DOHH2 (cell line): ENCODE measurements around the gene EPHB4.

ENCODE experiments used
- H3F3A ChIP-seq: fragments of 200-600 bp; sonication (generic), shearing (Covaris generic); 2 replicates; pipeline ENCODE4 v1.6.0; 2016; ENCODE audit warnings: antibody characterized with exemption, mild to moderate bottlenecking; ENCODE audit not compliant: control insufficient read depth, insufficient read depth
- H3K27ac ChIP-seq: fragments of 200-600 bp; sonication (generic); 2 replicates; pipeline ENCODE4 v1.5.1; 2014; ENCODE audit warnings: low read depth, mild to moderate bottlenecking, low read length, moderate library complexity
- H3K27me3 ChIP-seq: fragments of 200-600 bp; sonication (generic); 2 replicates; pipeline ENCODE4 v1.6.1; 2014; ENCODE audit warnings: mild to moderate bottlenecking, low read length, mixed read lengths; ENCODE audit not compliant: control insufficient read depth
- H3K36me3 ChIP-seq: fragments of 200-600 bp; sonication (generic); 2 replicates; pipeline ENCODE4 v1.6.1; 2014; ENCODE audit warnings: mild to moderate bottlenecking, low read length, moderate library complexity, mixed read lengths; ENCODE audit not compliant: control insufficient read depth
- H3K4me1 ChIP-seq: fragments of 200-600 bp; sonication (generic); 2 replicates; pipeline ENCODE4 v1.6.1; 2014; ENCODE audit warnings: mild to moderate bottlenecking, low read length, mixed read lengths; ENCODE audit not compliant: control insufficient read depth
- H3K4me2 ChIP-seq: fragments of 200-600 bp; sonication (generic); 2 replicates; pipeline ENCODE4 v1.6.0; 2014; ENCODE audit warnings: mild to moderate bottlenecking, low read length, moderate library complexity
- H3K4me3 ChIP-seq: fragments of 200-600 bp; sonication (generic); 2 replicates; pipeline ENCODE4 v1.5.1; 2014; ENCODE audit warnings: mild to moderate bottlenecking, low read length, mixed read lengths
- H3K79me2 ChIP-seq: fragments of 200-600 bp; sonication (generic); 2 replicates; pipeline ENCODE4 v1.6.1; 2014; ENCODE audit warnings: mild to moderate bottlenecking, low read length, mixed read lengths; ENCODE audit not compliant: control insufficient read depth
- H3K9me2 ChIP-seq: fragments of 200-600 bp; sonication (generic); replicated peaks from 2 replicates; pipeline ENCODE4 v1.6.1; 2014; ENCODE audit warnings: mild to moderate bottlenecking, low read length, mixed read lengths; ENCODE audit not compliant: control insufficient read depth
- H3K9me3 ChIP-seq: fragments of 200-600 bp; sonication (generic); 2 replicates; pipeline ENCODE4 v1.6.1; 2014; ENCODE audit warnings: antibody characterized with exemption, low read length, mixed read lengths; ENCODE audit not compliant: control insufficient read depth, insufficient read depth
- H4K20me1 ChIP-seq: fragments of 200-600 bp; sonication (generic); 2 replicates; pipeline ENCODE4 v1.6.0; 2014; ENCODE audit warnings: low read depth, mild to moderate bottlenecking, antibody characterized with exemption, low read length, moderate library complexity; ENCODE audit not compliant: control insufficient read depth, insufficient read depth
- EZH2phosphoT487 ChIP-seq: fragments of 200-600 bp; sonication (generic); IDR thresholded peaks from 2 replicates; pipeline ENCODE4 v1.6.1; 2017; ENCODE audit warnings: borderline replicate concordance, mild to moderate bottlenecking, antibody characterized with exemption, low read length, moderate library complexity, mixed read lengths
- TF ChIP-seq, protein P1 (sequence below): fragments of 200-600 bp; sonication (generic); IDR thresholded peaks from one replicate; pipeline ENCODE4 v1.5.1; 2014; ENCODE audit warnings: antibody characterized with exemption, mild to moderate bottlenecking, low read depth, low read length; ENCODE audit not compliant: poor library complexity, severe bottlenecking

Gene EPHB4

DNA sequence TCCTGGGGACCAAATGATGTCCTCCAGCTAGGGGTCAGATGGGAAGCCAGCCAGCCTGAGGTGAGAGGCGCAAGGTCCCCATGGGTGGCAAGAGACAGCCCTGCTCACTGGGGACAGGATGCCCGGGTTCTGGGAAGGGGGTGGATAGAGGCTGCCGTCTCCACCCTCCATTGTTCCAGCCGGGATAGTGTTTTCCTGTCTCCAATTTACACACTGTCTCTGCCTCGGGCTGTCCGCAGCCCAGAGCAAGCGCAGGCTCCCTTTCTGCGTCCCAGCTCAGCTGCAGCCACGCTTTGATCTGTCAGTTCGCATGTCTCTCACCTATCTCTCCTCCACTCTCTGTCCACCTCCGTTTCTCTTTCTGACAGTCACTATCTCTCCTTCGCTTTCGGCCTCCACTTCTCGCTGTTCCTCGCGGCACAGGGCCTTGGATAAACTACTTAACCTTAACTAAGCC is 2.1 kb downstream of the EPHB4 start:
- no peaks in the 10 kb centered on the region for H3F3A ChIP-seq

DNA sequence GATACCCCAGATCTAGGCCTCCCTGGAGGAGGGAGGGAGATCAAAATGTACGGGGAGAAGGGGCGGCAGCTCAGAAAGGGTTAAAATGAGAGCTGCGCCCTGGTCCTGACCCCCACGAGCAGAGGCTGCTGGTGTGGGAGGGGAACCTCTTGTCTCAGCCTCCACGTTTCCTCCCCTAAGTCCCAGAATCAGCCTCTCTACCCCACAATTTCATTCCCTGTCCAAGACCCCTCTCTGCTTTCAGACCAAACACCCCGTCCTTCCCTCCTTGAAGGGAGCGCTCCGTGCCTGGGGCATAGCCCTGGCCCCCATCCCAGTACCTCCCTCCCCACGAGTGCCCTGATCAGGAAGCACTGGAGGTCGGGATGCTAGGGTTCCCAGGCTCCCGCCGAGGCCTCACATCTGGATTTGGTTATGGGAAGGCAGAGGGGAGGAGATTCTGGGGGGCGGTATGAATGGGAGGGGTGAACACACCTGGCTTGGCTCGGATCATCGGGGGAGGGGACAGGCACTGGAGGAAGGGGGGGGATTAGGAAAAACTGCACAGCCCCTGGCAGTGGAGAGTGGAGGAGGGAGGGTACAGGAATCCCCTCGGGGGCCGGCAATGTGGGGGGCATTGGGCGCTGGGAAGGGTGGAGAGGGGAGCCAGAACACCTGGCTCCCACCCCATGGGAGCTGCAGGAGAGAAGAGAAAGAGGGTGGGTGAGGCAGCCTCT is 2.7 kb downstream of the EPHB4 start:
- no peaks in the 10 kb centered on the region; the same call in 1 of the 2 replicates for H4K20me1 ChIP-seq
- no peaks in the 10 kb centered on the region for H3K79me2 ChIP-seq
- no peak overlapping the region for H3K4me2 ChIP-seq
- no peaks in the 10 kb centered on the region for H3K9me3 ChIP-seq
- no peak overlapping the region for H3K27ac ChIP-seq
- TF ChIP-seq, protein P1, sequence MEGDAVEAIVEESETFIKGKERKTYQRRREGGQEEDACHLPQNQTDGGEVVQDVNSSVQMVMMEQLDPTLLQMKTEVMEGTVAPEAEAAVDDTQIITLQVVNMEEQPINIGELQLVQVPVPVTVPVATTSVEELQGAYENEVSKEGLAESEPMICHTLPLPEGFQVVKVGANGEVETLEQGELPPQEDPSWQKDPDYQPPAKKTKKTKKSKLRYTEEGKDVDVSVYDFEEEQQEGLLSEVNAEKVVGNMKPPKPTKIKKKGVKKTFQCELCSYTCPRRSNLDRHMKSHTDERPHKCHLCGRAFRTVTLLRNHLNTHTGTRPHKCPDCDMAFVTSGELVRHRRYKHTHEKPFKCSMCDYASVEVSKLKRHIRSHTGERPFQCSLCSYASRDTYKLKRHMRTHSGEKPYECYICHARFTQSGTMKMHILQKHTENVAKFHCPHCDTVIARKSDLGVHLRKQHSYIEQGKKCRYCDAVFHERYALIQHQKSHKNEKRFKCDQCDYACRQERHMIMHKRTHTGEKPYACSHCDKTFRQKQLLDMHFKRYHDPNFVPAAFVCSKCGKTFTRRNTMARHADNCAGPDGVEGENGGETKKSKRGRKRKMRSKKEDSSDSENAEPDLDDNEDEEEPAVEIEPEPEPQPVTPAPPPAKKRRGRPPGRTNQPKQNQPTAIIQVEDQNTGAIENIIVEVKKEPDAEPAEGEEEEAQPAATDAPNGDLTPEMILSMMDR, result no peak
- TF ChIP-seq EZH2phosphoT487, result no peak
- H3F3A ChIP-seq, result no peaks in the 10 kb centered on the region
- H3K36me3 ChIP-seq, result no peaks in the 10 kb centered on the region
- H3K27me3 ChIP-seq, result peaks cover 46% of the 10 kb centered on the region
- no peak overlapping the region for H3K4me3 ChIP-seq
- no peaks in the 10 kb centered on the region for H3K9me2 ChIP-seq
- H3K4me1 ChIP-seq, result 0 out of 2 replicates have a peak, but pooled peaks cover 4% of the 10 kb centered on the region

More for the DNA sequence above, 2.1 kb downstream of the EPHB4 start:
- Histone ChIP-seq H3K4me3 (no peak overlapping the region), H3K9me2 (no peaks in the 10 kb centered on the region), H3K27me3 (peaks cover 46% of the 10 kb centered on the region), H3K36me3 (no peaks in the 10 kb centered on the region), H3K4me1 (0 out of 2 replicates have a peak, but pooled peaks cover 4% of the 10 kb centered on the region), H3K4me2 (no peak overlapping the region), H3K9me3 (no peaks in the 10 kb centered on the region), H3K27ac (no peak overlapping the region), H3K79me2 (no peaks in the 10 kb centered on the region), H4K20me1 (no peaks in the 10 kb centered on the region; the same call in 1 of the 2 replicates)
- no peak for TF ChIP-seq EZH2phosphoT487
- TF ChIP-seq, protein P1, result no peak

DNA sequence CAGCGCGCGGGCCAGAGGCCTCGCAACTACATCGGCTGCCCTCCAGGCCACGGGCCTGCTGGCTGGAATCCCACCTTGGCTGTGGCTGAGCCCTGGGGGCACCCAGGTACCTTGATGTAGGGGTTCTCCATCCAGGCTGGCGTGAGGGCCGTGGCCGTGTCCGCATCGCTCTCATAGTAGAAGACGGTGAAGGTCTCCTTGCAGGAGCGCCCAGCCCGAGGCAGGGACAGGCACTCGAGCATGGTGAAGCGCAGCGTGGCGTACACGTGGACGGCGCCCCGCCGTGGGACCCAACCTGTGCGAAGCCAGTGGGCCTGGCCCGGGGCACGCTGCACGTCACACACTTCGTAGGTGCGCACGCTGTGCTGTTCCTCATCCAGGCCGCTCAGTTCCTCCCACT is 3.8 kb downstream of the EPHB4 start:
- H3K27ac ChIP-seq, result no peak overlapping the region
- no peaks in the 10 kb centered on the region for H3K36me3 ChIP-seq
- no peaks in the 10 kb centered on the region for H3K9me2 ChIP-seq
- H4K20me1 ChIP-seq, result no peaks in the 10 kb centered on the region; the same call in 1 of the 2 replicates
- H3K79me2 ChIP-seq, result no peaks in the 10 kb centered on the region
- 0 out of 2 replicates have a peak, but pooled peaks cover 4% of the 10 kb centered on the region for H3K4me1 ChIP-seq
- H3K9me3 ChIP-seq, result no peaks in the 10 kb centered on the region
- peaks cover 41% of the 10 kb centered on the region for H3K27me3 ChIP-seq
- no peak overlapping the region for H3K4me3 ChIP-seq
- no peaks in the 10 kb centered on the region for H3F3A ChIP-seq
- TF ChIP-seq EZH2phosphoT487, result no peak
- TF ChIP-seq, protein P1, result no peak
- H3K4me2 ChIP-seq, result no peak overlapping the region
